Activated CD8-positive, alpha-beta memory T cell treated with anti-CD3 and anti-CD28 coated beads, Interleukin-2, amount 50 U/mL, for 24 hours (primary cell): Measurements from ENCODE around the gene SELP.

Experiments
- DNase-seq: peaks from one replicate; pipeline ENCODE4 v3.0.0-alpha.2; 2020; ENCODE audit errors: extremely low read depth

SELP gene

GRCh38 chr1:169576241-169576934 lies 53.5 kb downstream of the SELP start:
- no peak for DNase-seq

DNA sequence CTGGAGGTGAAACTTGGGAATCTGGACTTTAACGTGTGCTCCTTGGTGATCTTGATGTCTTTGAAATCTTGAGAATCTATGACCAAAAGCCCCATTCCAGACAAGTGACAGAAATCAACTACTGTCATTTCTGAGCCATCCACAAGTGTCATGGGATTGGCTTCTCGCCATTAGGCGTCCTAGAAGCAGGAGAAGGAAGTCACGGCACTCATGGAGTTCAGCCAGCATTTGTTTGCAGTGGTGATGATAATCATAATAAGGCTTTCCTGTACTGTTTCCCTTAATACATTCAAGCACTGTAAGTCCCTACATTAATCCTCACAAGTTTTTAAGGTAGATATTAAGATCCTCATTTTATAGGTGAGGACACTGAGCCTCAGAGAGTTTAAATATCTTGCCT lies 55.6 kb downstream of the SELP start:
- DNase-seq: no peak

- DNase-seq: no peak
These were observed 57.7 kb downstream of the SELP start for GRCh38 chr1:169572187-169572586.

DNA sequence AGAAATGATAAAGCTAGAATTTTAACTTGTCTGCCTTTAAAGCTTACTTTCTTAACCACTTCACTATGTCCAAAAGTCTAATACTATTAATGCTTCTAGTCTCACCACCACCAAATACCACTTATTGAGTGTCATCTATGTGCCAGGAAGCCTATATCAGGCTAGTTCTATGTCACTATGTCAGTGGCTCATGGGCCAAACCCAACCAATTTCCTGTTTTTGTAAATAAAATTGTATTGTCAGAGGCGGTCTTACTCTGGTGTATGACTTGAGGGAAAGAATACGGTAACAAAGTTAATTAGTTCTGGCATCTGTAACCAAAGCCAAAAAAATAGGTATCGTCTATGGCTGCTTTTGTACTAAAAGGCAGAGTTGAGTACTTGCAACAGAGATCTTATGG lies 58.5 kb downstream of the SELP start:
- DNase-seq: no peak

GRCh38 chr1:169570172-169570574 lies 59.8 kb downstream of the SELP start:
- no peak for DNase-seq

DNA sequence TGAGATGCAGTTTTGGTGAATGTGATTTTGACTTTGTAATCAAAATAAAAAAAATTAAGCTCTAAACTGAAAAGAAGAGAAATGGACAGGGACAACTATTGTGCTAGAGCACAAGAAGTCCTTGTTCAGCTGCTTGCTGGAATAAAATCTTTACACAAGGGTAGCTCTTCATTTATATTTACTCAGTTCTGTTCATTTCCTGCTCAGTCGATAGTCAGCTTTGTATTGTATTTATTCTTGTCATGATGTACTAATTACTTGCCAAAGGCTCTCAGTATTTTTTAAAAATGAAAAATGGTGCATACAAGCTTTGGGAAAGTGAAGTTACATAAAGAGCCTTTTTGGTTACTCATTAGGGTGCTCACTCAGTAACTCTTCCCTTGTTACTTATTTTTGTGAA lies 61.4 kb downstream of the SELP start:
- DNase-seq: no peak

- DNase-seq: no peak
These were observed 64.3 kb downstream of the SELP start for GRCh38 chr1:169565335-169566271.

DNA sequence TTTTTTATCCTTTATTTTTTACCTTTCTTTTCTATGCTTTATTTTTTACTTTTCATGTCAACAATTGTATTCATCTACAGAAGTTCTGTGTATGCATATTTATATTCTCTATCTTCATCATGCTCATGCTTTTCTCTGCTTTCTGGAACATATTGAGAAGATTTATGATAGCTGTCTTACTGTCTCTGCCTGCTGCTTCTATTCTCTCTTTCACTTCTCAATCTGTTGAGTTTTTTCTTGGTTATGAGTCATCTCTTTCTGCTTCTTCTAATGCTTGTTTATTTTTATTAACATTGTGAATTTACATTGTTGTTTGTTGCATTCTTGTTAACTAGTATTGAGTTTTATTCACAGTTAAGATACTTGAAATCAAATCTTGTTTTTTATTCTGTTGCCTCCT lies 66.3 kb downstream of the SELP start:
- DNase-seq: no peak

DNA sequence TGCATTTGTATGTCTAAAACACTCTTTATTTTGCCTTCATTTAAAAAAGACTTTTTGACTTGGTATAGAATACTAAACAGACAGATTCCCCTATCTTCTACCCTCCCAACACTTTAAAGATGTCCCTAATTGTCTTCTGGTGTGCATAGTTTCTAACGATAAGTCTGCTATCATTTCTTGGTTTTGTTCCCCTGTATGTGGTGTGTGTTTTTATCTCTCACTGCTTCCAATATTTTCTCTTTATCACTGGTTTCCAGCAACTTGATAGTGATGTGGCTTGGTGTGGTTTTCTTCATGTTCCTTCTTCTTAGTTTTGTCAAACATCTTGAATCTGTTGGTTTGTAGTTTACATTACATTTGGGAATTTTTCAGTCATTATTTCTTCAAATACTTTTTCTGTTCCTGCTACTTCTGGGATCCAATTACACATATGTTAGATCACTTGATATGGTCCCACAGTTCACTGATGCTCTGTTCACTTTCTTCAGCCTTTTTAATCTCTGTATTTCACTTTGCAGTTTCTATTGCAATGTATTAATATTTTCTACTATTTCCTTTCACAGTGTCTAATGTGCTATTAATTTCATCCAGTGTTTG lies 66.8 kb downstream of the SELP start:
- DNase-seq: no peak

GRCh38 chr1:169561692-169562091 lies 68.2 kb downstream of the SELP start:
- DNase-seq: no peak

DNA sequence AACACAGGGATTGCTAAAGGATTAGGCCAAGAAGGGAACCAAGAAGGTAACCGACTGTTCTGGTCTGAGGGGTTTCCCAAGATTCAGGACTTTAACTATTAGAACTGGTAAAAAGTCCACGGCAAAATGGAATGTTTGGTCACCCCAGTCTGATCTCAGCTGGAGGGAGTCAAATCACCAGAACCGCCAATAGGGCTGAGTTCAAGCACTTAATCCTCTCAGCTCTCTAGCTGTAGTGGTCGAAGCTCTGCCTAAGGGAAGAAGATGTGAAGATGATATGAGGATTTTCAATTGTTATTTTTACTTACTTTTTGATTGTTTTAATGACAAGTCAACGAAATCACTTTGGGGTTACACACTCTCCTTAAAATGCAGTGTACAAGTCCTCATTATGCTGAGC lies 72.8 kb downstream of the SELP start:
- DNase-seq: no peak

DNA sequence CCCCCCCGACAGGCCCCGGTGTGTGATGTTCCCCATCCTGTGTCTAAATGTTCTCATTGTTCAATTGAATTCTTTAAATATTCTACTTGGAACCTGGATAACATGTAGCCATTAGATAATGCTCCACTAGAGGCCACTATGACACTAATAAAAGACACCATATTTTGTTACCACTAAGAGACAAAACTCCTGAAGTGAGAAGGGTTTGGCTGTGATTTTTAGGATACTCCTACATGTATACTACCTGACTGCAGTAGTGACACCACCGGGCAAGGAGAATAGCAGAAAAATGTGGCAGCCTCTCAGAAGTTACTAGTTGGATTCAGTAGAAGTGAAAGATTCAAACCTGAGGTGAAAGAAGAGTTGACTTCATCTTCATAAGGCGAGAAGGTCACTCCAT lies 79.6 kb downstream of the SELP start:
- no peak for DNase-seq

DNA sequence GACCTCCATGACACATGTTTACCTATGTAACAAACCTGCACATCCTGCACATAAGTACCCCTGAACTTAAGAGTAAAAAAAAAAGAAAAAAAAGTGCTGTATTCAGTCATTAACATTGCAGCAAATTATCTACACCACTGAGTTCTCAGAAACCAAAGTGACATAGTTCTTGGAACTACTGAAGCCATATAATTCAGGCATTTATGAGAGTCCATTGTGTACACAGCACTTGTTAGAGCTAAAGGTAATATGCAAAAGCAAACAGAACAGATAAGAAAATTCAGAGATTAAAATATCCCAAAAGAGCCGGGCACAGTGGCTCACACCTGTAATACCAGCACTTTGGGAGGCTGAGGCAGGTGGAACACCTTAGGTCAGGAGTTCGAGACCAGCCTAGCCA lies 81.6 kb downstream of the SELP start:
- no peak for DNase-seq

- no peak for DNase-seq
These were observed 83.6 kb downstream of the SELP start for GRCh38 chr1:169546087-169546995.

DNA sequence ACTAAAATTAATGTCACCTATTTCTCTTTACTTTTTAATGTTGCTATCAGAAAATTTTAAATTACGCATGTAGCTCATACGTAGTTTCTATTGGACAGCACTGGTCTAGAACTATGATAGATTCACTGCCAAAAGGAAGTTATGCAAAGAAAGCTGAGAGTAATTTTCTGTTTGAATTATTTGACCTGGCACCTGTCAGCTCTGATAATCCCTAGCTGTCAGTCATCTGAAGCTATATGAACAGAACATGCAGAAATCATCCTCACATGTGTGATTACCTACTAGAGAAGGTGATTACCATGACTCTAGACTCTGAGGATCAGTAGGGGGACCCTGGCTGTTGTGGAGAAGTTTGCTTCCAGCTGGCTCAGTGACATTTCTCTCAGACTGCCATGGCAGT lies 84.5 kb downstream of the SELP start:
- no peak for DNase-seq

- no peak for DNase-seq
These were observed 90.7 kb downstream of the SELP start for GRCh38 chr1:169538998-169539871.
